ENCODE measurements around the gene RICTOR. TPM values are rescaled to one million over a fixed set of nuclear protein-coding genes. Genes with fewer than 3 reads are reported as not detected.

The RICTOR gene
- 289 TPM for total RNA-seq

- peak within 1 kb of the TSS; percentile 76 for H3K4me3 ChIP-seq (ENCODE audit: low read length)
- H3K4me1 ChIP-seq (ENCODE audit: insufficient read depth, low read length), result peaks cover 15% of the 10 kb centered on the region
- no peaks in the 10 kb centered on the region for H3K9me3 ChIP-seq (ENCODE audit: low read depth, low read length)
- H3K27me3 ChIP-seq (ENCODE audit: insufficient read depth, low read length), result peaks cover 5% of the 10 kb centered on the region
Observed at GRCh38 chr5:39074017-39074814, at the start of gene RICTOR. TSS of gene RICTOR (minus strand) at chr5:39074399. CDS start at chr5:39074377, 22 bp downstream.

- Histone ChIP-seq H3K4me3 (ENCODE audit: low read length) (no peak overlapping the region), H3K27me3 (ENCODE audit: insufficient read depth, low read length) (no peaks in the 10 kb centered on the region), H3K9me3 (ENCODE audit: low read depth, low read length) (no peaks in the 10 kb centered on the region), H3K4me1 (ENCODE audit: insufficient read depth, low read length) (no peaks in the 10 kb centered on the region)
Observed at GRCh38 chr5:39121922-39122321, 47.7 kb upstream of the RICTOR start.

- Histone ChIP-seq H3K9me3 (ENCODE audit: low read depth, low read length) (no peaks in the 10 kb centered on the region), H3K4me3 (ENCODE audit: low read length) (no peak overlapping the region), H3K4me1 (ENCODE audit: insufficient read depth, low read length) (no peaks in the 10 kb centered on the region), H3K27me3 (ENCODE audit: insufficient read depth, low read length) (no peaks in the 10 kb centered on the region)
Observed at GRCh38 chr5:39121315-39121714, 47.1 kb upstream of the RICTOR start.

GRCh38 chr5:39120052-39120420 lies 45.8 kb upstream of the RICTOR start:
- no peaks in the 10 kb centered on the region for H3K27me3 ChIP-seq (ENCODE audit: insufficient read depth, low read length)

GRCh38 chr5:39119404-39120051 lies 45.3 kb upstream of the RICTOR start:
- no peaks in the 10 kb centered on the region for H3K27me3 ChIP-seq (ENCODE audit: insufficient read depth, low read length)
- H3K9me3 ChIP-seq (ENCODE audit: low read depth, low read length), result no peaks in the 10 kb centered on the region
- no peaks in the 10 kb centered on the region for H3K4me1 ChIP-seq (ENCODE audit: insufficient read depth, low read length)
- H3K4me3 ChIP-seq (ENCODE audit: low read length), result no peak overlapping the region

More at GRCh38 chr5:39120052-39120420, 45.8 kb upstream of the RICTOR start:
- no peak overlapping the region for H3K4me3 ChIP-seq (ENCODE audit: low read length)
- no peaks in the 10 kb centered on the region for H3K9me3 ChIP-seq (ENCODE audit: low read depth, low read length)
- no peaks in the 10 kb centered on the region for H3K4me1 ChIP-seq (ENCODE audit: insufficient read depth, low read length)

GRCh38 chr5:39118638-39119037 lies 44.4 kb upstream of the RICTOR start:
- Histone ChIP-seq H3K4me3 (ENCODE audit: low read length) (no peak overlapping the region), H3K4me1 (ENCODE audit: insufficient read depth, low read length) (no peaks in the 10 kb centered on the region), H3K9me3 (ENCODE audit: low read depth, low read length) (no peaks in the 10 kb centered on the region), H3K27me3 (ENCODE audit: insufficient read depth, low read length) (no peaks in the 10 kb centered on the region)

GRCh38 chr5:39117401-39117800 lies 43.2 kb upstream of the RICTOR start:
- H3K27me3 ChIP-seq (ENCODE audit: insufficient read depth, low read length), result no peaks in the 10 kb centered on the region
- no peak overlapping the region for H3K4me3 ChIP-seq (ENCODE audit: low read length)
- H3K4me1 ChIP-seq (ENCODE audit: insufficient read depth, low read length), result no peaks in the 10 kb centered on the region
- H3K9me3 ChIP-seq (ENCODE audit: low read depth, low read length), result no peaks in the 10 kb centered on the region

- Histone ChIP-seq H3K9me3 (ENCODE audit: low read depth, low read length) (no peaks in the 10 kb centered on the region), H3K4me1 (ENCODE audit: insufficient read depth, low read length) (no peaks in the 10 kb centered on the region), H3K27me3 (ENCODE audit: insufficient read depth, low read length) (no peaks in the 10 kb centered on the region), H3K4me3 (ENCODE audit: low read length) (no peak overlapping the region)
Observed at GRCh38 chr5:39116344-39117170, 42.4 kb upstream of the RICTOR start.

GRCh38 chr5:39115644-39116343 lies 41.6 kb upstream of the RICTOR start:
- Histone ChIP-seq H3K4me3 (ENCODE audit: low read length) (no peak overlapping the region), H3K9me3 (ENCODE audit: low read depth, low read length) (no peaks in the 10 kb centered on the region), H3K4me1 (ENCODE audit: insufficient read depth, low read length) (no peaks in the 10 kb centered on the region), H3K27me3 (ENCODE audit: insufficient read depth, low read length) (no peaks in the 10 kb centered on the region)

GRCh38 chr5:39114155-39114554 lies 40.0 kb upstream of the RICTOR start:
- no peaks in the 10 kb centered on the region for H3K4me1 ChIP-seq (ENCODE audit: insufficient read depth, low read length)
- H3K27me3 ChIP-seq (ENCODE audit: insufficient read depth, low read length), result no peaks in the 10 kb centered on the region
- H3K4me3 ChIP-seq (ENCODE audit: low read length), result no peak overlapping the region
- no peaks in the 10 kb centered on the region for H3K9me3 ChIP-seq (ENCODE audit: low read depth, low read length)

- Histone ChIP-seq H3K27me3 (ENCODE audit: insufficient read depth, low read length) (no peaks in the 10 kb centered on the region), H3K4me3 (ENCODE audit: low read length) (no peak overlapping the region), H3K9me3 (ENCODE audit: low read depth, low read length) (no peaks in the 10 kb centered on the region), H3K4me1 (ENCODE audit: insufficient read depth, low read length) (no peaks in the 10 kb centered on the region)
Observed at GRCh38 chr5:39113354-39113953, 39.3 kb upstream of the RICTOR start.

- Histone ChIP-seq H3K4me1 (ENCODE audit: insufficient read depth, low read length) (no peaks in the 10 kb centered on the region), H3K4me3 (ENCODE audit: low read length) (no peak overlapping the region), H3K9me3 (ENCODE audit: low read depth, low read length) (no peaks in the 10 kb centered on the region), H3K27me3 (ENCODE audit: insufficient read depth, low read length) (no peaks in the 10 kb centered on the region)
Observed at GRCh38 chr5:39109606-39110005, 35.4 kb upstream of the RICTOR start.

GRCh38 chr5:39108987-39109386 lies 34.8 kb upstream of the RICTOR start:
- no peaks in the 10 kb centered on the region for H3K27me3 ChIP-seq (ENCODE audit: insufficient read depth, low read length)
- no peaks in the 10 kb centered on the region for H3K4me1 ChIP-seq (ENCODE audit: insufficient read depth, low read length)
- H3K4me3 ChIP-seq (ENCODE audit: low read length), result no peak overlapping the region
- no peaks in the 10 kb centered on the region for H3K9me3 ChIP-seq (ENCODE audit: low read depth, low read length)

- no peak overlapping the region for H3K4me3 ChIP-seq (ENCODE audit: low read length)
- H3K9me3 ChIP-seq (ENCODE audit: low read depth, low read length), result no peaks in the 10 kb centered on the region
- no peaks in the 10 kb centered on the region for H3K27me3 ChIP-seq (ENCODE audit: insufficient read depth, low read length)
- H3K4me1 ChIP-seq (ENCODE audit: insufficient read depth, low read length), result no peaks in the 10 kb centered on the region
Observed at GRCh38 chr5:39107350-39107749, 33.2 kb upstream of the RICTOR start.

All from mononuclear cell (primary cell).